A549 (cell line): ENCODE data around the gene IGIP. TPM values are rescaled to one million over a fixed set of nuclear protein-coding genes. Genes with fewer than 3 reads are reported as not detected.

ENCODE experiments used
- ATAC-seq, 2 experiments: fragments of 200-7000 bp in 1 of 2; fragments of >200 bp in 1 of 2; cut with Nextera tagmentation in 1 of 2; cut with Tn5 transposase in 1 of 2; 3 replicates each; pipeline versions ENCODE4 v1.8.0 to v1.9.1; 2018 to 2020; ENCODE audit warnings: mild to moderate bottlenecking in 1 of 2, moderate library complexity in 1 of 2
- CTCF ChIA-PET: fragments of 300-600 bp; sonication (Branson Sonifier 250); formaldehyde crosslinking; extraction: SDS; loops from one replicate; lab custom pipeline; 2021; ENCODE audit warnings: antibody characterized with exemption, inconsistent platforms; lab: Yijun Ruan, JAX
- POLR2A ChIA-PET: fragments of 350-600 bp; formaldehyde crosslinking; extraction: SDS; loops from one replicate; lab custom pipeline; 2021; ENCODE audit warnings: antibody characterized with exemption, inconsistent platforms; lab: Yijun Ruan, JAX
- DNase-seq, 2 experiments: peaks; one replicate each; pipeline versions ENCODE4 v3.0.0 to v3.0.0-alpha.2; 2011 to 2016; ENCODE audit warnings: low read depth in 1 of 2, low spot score in 1 of 2
- FAIRE-seq: peaks from 2 replicates; lab custom pipeline; 2011; peaks lifted over from hg19 to GRCh38; lab: Jason Lieb, UNC
- H3K27ac ChIP-seq, 2 experiments: fragments of >200 bp; sonication (Bioruptor Twin); formaldehyde crosslinking; 3 replicates each; pipeline ENCODE4 v1.5.1; 2016 to 2017
- H3K4me1 ChIP-seq: fragments of >200 bp; sonication (Bioruptor Twin); formaldehyde crosslinking; 3 replicates; pipeline ENCODE4 v1.6.1; 2016
- H3K4me2 ChIP-seq: fragments of >200 bp; sonication (Bioruptor Twin); formaldehyde crosslinking; 3 replicates; pipeline ENCODE4 v1.6.1; 2016
- H3K4me3 ChIP-seq: fragments of >200 bp; sonication (Bioruptor Twin); formaldehyde crosslinking; 3 replicates; pipeline ENCODE4 v1.5.1; 2016
- H3K9me3 ChIP-seq: fragments of >200 bp; sonication (Bioruptor Twin); formaldehyde crosslinking; 3 replicates; pipeline ENCODE4 v1.6.1; 2016
- CBX2 ChIP-seq: fragments of 200-600 bp; sonication (generic); IDR thresholded peaks from 2 replicates; pipeline ENCODE4 v1.6.1; 2016; ENCODE audit warnings: low read depth, mild to moderate bottlenecking, borderline replicate concordance
- CTCF ChIP-seq: fragments of >200 bp; sonication (Bioruptor Twin); formaldehyde crosslinking; IDR thresholded peaks from 3 replicates; pipeline ENCODE4 v1.5.1; 2016
- ELK1 ChIP-seq: fragments of 150-350 bp; IDR thresholded peaks from 2 replicates; pipeline ENCODE4 v1.6.1; 2014; ENCODE audit warnings: low read depth, mild to moderate bottlenecking, low read length
- FOSB ChIP-seq: fragments of 250-450 bp; sonication (Bioruptor Pico); IDR thresholded peaks from 2 replicates; pipeline ENCODE4 v1.5.0; 2020; ENCODE audit warnings: mild to moderate bottlenecking, moderate library complexity
- HDAC2 ChIP-seq: fragments of 200-600 bp; sonication (generic); IDR thresholded peaks from 2 replicates; pipeline ENCODE4 v1.6.1; 2016
- HES2 ChIP-seq: fragments of >200 bp; sonication (Bioruptor Twin); formaldehyde crosslinking; IDR thresholded peaks from 2 replicates; pipeline ENCODE4 v1.6.1; 2016
- MAFK ChIP-seq: fragments of 450-650 bp; IDR thresholded peaks from 2 replicates; pipeline ENCODE4 v1.6.1; 2014; ENCODE audit not compliant: partially characterized antibody
- MAX ChIP-seq: IDR thresholded peaks from 2 replicates; pipeline ENCODE4 v1.6.1; 2012
- MYC ChIP-seq: IDR thresholded peaks from 2 replicates; pipeline ENCODE4 v1.6.1; 2012; ENCODE audit warnings: mild to moderate bottlenecking, inconsistent platforms, low read length, improper control_type of control experiment, borderline replicate concordance
- NFE2L2 ChIP-seq: fragments of 150-350 bp; conservative IDR thresholded peaks from 2 replicates; pipeline ENCODE4 v1.6.1; 2014; ENCODE audit warnings: low read length
- RARB ChIP-seq: fragments of 250-450 bp; sonication (Bioruptor Pico); IDR thresholded peaks from 2 replicates; pipeline ENCODE4 v1.8.0; 2021; ENCODE audit warnings: mild to moderate bottlenecking, moderate library complexity
- REST ChIP-seq: fragments of 200-600 bp; sonication (generic); IDR thresholded peaks from 2 replicates; pipeline ENCODE4 v1.6.1; 2016; ENCODE audit warnings: antibody characterized with exemption, mild to moderate bottlenecking, moderate library complexity
- RNF2 ChIP-seq: fragments of 200-600 bp; sonication (generic); IDR thresholded peaks from 2 replicates; pipeline ENCODE4 v1.6.1; 2016; ENCODE audit warnings: low read depth, mild to moderate bottlenecking, antibody characterized with exemption, moderate library complexity, borderline replicate concordance
- SMC3 ChIP-seq: fragments of >200 bp; sonication (Bioruptor Twin); formaldehyde crosslinking; IDR thresholded peaks from 3 replicates; pipeline ENCODE4 v1.6.1; 2018; ENCODE audit warnings: inconsistent platforms
- SREBF2 ChIP-seq: fragments of 450-650 bp; IDR thresholded peaks from 2 replicates; pipeline ENCODE4 v1.6.1; 2014; ENCODE audit warnings: mild to moderate bottlenecking, moderate library complexity
- TP53 ChIP-seq: fragments of 250-450 bp; sonication (Bioruptor Pico); IDR thresholded peaks from 2 replicates; pipeline ENCODE4 v1.5.0; 2021; ENCODE audit warnings: mild to moderate bottlenecking, moderate library complexity
- WGBS: methylation state at CpG from one replicate; pipeline ENCODE4 v1.1.6; 2017; ENCODE audit errors: missing lambda C conversion rate; 5-methylcytosine and 5-hydroxymethylcytosine counted together
- polyA plus RNA-seq, 4 experiments: library from polyadenylated mRNA; depleted of rRNA in 3 of 4; stranded (reverse); fragments of >200 nt; fragmentation: RNase III in 1 of 4; extraction: RNeasy Plus Mini Kit Qiagen cat#74134 plus additional on column Dnase treatment in 1 of 4; gene quantifications; 2 replicates in 3 of 4; 3 replicates in 1 of 4; pipeline ENCODE4 v1.2.3, GENCODE V29; 2011 to 2017

The IGIP gene
- polyA plus RNA-seq, 2 of the 4 experiments (the other 2 are of a cell fraction), result 0.81 to 1.6 TPM

- no peak for TF ChIP-seq MAX
Measured at GRCh38 chr5:140141241-140141640, 15.5 kb downstream of the IGIP start (continued).

GRCh38 chr5:140142246-140142645 lies 16.5 kb downstream of the IGIP start:
- Histone ChIP-seq H3K27ac (no peak overlapping the region), H3K4me3 (no peak overlapping the region), H3K9me3 (no peaks in the 10 kb centered on the region), H3K4me2 (no peak overlapping the region), H3K4me1 (peaks cover 5% of the 10 kb centered on the region; the same call in 2 of the 3 replicates)
- ATAC-seq (no peak), DNase-seq (no peak), FAIRE-seq (no peak)
- CTCF ChIA-PET, result interaction anchor here (1.7 to 8.4 kb wide), 5 partner anchors 7 to 68 kb away, joined by 12 to 143 read pairs (median 114); partner anchors contain the start of gene PURA
- 30% methylated on average over 5 of the region's 5 CpGs for WGBS
- TF ChIP-seq MYC, result no peak
- TF ChIP-seq MAX, result no peak
- POLR2A ChIA-PET, result no interaction called here

GRCh38 chr5:140142856-140143255 lies 17.1 kb downstream of the IGIP start:
- ATAC-seq, result no peak
- Histone ChIP-seq H3K9me3 (no peaks in the 10 kb centered on the region), H3K4me1 (peaks cover 5% of the 10 kb centered on the region; the same call in 2 of the 3 replicates), H3K27ac (no peak overlapping the region), H3K4me3 (no peak overlapping the region), H3K4me2 (no peak overlapping the region)
- CTCF ChIA-PET, result interaction anchor here (1.1 to 8.4 kb wide), 6 partner anchors 8 to 69 kb away, joined by 3 to 143 read pairs (median 105); partner anchors contain the start of gene PURA
- TF ChIP-seq RARB (no peak), HDAC2 (no peak), SREBF2 (no peak), SMC3 (no peak), FOSB (CRISPR knock-in tag) (no peak), HES2 (no peak), ELK1 (no peak)
- 89% methylated on average over 7 of the region's 7 CpGs for WGBS
- POLR2A ChIA-PET, result no interaction called here
- no peak for FAIRE-seq
- no peak for DNase-seq

- WGBS, result 89% methylated on average over 3 of the region's 3 CpGs
- no peak overlapping the region for H3K4me3 ChIP-seq
- TF ChIP-seq HDAC2 (no peak), CTCF (no peak), CBX2 (no peak), NFE2L2 (no peak), MAFK (no peak), TP53 (no peak), RNF2 (no peak), REST (no peak)
- TF ChIP-seq, all 56 proteins: peak for 0
- H3K9me3 ChIP-seq, result no peaks in the 10 kb centered on the region
- FAIRE-seq (no peak), ATAC-seq (peak in 1 of 2 experiments; percentile 10; a peak in 3 of 6 replicates), DNase-seq (no peak)
- ChIA-PET POLR2A (no interaction called here), CTCF (interaction anchor here (0.6 to 8.4 kb wide), 33 partner anchors 9 to 356 kb away, joined by 3 to 143 read pairs (median 4); partner anchors contain the start of genes CYSTM1 and PURA)
- peaks cover 5% of the 10 kb centered on the region; the same call in 2 of the 3 replicates for H3K4me1 ChIP-seq
- H3K27ac ChIP-seq, result no peak overlapping the region
- H3K4me2 ChIP-seq, result no peak overlapping the region
Measured at GRCh38 chr5:140143521-140144258, 18.0 kb downstream of the IGIP start.
